GM12878 (cell line): ENCODE measurements around the gene TMEM121B.

Experiments used
- BRCA1 ChIP-seq: IDR thresholded peaks from 2 replicates; pipeline ENCODE4 v1.6.1; 2011; ENCODE audit warnings: low read depth, low read length, improper control_type of control experiment
- CTCF ChIP-seq, 3 experiments: IDR thresholded peaks in 2 of 3; conservative IDR thresholded peaks in 1 of 3; 2 replicates each; pipeline ENCODE4 v1.5.1; 2011; ENCODE audit warnings: low read depth in 3 of 3, low read length in 3 of 3, mild to moderate bottlenecking in 3 of 3, control low read depth in 2 of 3, moderate library complexity in 2 of 3, inconsistent platforms in 1 of 3, mixed read lengths in 1 of 3; ENCODE audit not compliant: control insufficient read depth in 2 of 3, insufficient read depth in 1 of 3; ENCODE audit errors: extremely low read depth in 1 of 3
- POLR2A ChIP-seq: IDR thresholded peaks from 2 replicates; pipeline ENCODE4 v1.6.1; 2011; ENCODE audit warnings: low read depth, mild to moderate bottlenecking, low read length

GRCh38 chr22:17077255-17077654, 43.9 kb downstream of the TMEM121B start:
- TF ChIP-seq CTCF (IDR thresholded peaks at IDR 0.05 in 2 of 3, conservative IDR thresholded peaks at IDR 0.05 in 1 of 3; ENCODE audit: control insufficient read depth in 2 of 3, extremely low read depth in 1 of 3, insufficient read depth in 1 of 3, low read depth in 3 of 3, low read length in 3 of 3), result no peak
- TF ChIP-seq POLR2A, result no peak
- no peak for TF ChIP-seq BRCA1
